ENCODE data around the gene NRXN3.

DNA sequence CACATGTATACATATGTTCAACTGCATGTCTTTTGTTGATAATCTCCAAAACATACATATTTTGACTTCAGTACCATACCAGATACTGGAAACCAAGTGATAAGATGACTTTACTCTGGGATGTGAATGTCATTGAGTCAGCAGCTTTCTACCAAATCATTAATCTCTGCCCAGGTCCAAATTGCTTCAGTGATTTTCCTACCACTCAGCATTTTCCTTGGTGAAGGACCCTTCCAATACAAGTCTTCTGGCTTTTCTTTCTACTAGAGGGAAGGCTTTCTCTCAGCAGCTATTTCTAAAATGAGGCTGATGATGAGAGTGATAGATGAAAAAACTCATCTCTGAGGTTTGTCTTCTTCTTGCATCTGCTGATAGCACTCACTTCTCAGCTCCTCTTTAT is 1008.5 kb downstream of the NRXN3 start:
- TF ChIP-seq EZH2 (IDR thresholded peaks at IDR 0.05) (no peak), EZH2phosphoT487 (IDR thresholded peaks at IDR 0.05) (no peak)
- TF ChIP-seq, protein P1, sequence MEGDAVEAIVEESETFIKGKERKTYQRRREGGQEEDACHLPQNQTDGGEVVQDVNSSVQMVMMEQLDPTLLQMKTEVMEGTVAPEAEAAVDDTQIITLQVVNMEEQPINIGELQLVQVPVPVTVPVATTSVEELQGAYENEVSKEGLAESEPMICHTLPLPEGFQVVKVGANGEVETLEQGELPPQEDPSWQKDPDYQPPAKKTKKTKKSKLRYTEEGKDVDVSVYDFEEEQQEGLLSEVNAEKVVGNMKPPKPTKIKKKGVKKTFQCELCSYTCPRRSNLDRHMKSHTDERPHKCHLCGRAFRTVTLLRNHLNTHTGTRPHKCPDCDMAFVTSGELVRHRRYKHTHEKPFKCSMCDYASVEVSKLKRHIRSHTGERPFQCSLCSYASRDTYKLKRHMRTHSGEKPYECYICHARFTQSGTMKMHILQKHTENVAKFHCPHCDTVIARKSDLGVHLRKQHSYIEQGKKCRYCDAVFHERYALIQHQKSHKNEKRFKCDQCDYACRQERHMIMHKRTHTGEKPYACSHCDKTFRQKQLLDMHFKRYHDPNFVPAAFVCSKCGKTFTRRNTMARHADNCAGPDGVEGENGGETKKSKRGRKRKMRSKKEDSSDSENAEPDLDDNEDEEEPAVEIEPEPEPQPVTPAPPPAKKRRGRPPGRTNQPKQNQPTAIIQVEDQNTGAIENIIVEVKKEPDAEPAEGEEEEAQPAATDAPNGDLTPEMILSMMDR (IDR thresholded peaks at IDR 0.05): no peak
